Keratinocyte (primary cell): Measurements from ENCODE around the gene ARHGDIA. TPM values are rescaled to one million over a fixed set of nuclear protein-coding genes. Genes with fewer than 3 reads are reported as not detected.

Experiments
- DNase-seq: peaks from one replicate; pipeline ENCODE4 v3.0.0-alpha.2; 2011; ENCODE audit warnings: low read depth, missing footprints, low spot score
- FAIRE-seq: peaks from 2 replicates; lab custom pipeline; 2011; peaks lifted over from hg19 to GRCh38; lab: Jason Lieb, UNC
- H2AFZ ChIP-seq: 2 replicates; pipeline ENCODE4 v1.6.0; 2012; ENCODE audit warnings: low read length, control low read depth, inconsistent platforms; ENCODE audit not compliant: control insufficient read depth
- H3K27ac ChIP-seq: 2 replicates; pipeline ENCODE4 v1.5.1; 2011; ENCODE audit warnings: low read length; ENCODE audit not compliant: control insufficient read depth, insufficient read depth
- H3K27me3 ChIP-seq: 3 replicates; pipeline ENCODE4 v1.6.0; 2011; ENCODE audit warnings: low read length; ENCODE audit not compliant: control insufficient read depth, insufficient read depth; ENCODE audit errors: extremely low read depth
- H3K36me3 ChIP-seq, 2 experiments: 2 replicates in 1 of 2; 3 replicates in 1 of 2; pipeline ENCODE4 v1.5.1; 2011; ENCODE audit warnings: low read length in 2 of 2, mild to moderate bottlenecking in 1 of 2; ENCODE audit not compliant: control insufficient read depth in 2 of 2, insufficient read depth in 2 of 2; ENCODE audit errors: extremely low read depth in 1 of 2
- H3K4me1 ChIP-seq: 3 replicates; pipeline ENCODE4 v1.5.1; 2011; ENCODE audit warnings: low read length; ENCODE audit not compliant: control insufficient read depth, insufficient read depth; ENCODE audit errors: extremely low read depth
- H3K4me2 ChIP-seq: 3 replicates; pipeline ENCODE4 v1.6.0; 2011; ENCODE audit warnings: low read depth, low read length; ENCODE audit not compliant: control insufficient read depth, insufficient read depth; ENCODE audit errors: extremely low read depth
- H3K4me3 ChIP-seq, 3 experiments: fragments of 200-600 bp in 1 of 3; sonication (generic) in 1 of 3; 2 replicates in 2 of 3; 3 replicates in 1 of 3; pipeline ENCODE4 v1.5.1; 2011 to 2016; ENCODE audit warnings: low read length in 3 of 3, mild to moderate bottlenecking in 3 of 3, control low read depth in 2 of 3, inconsistent platforms in 1 of 3, low read depth in 1 of 3, mixed read lengths in 1 of 3, mixed run types in 1 of 3, moderate library complexity in 1 of 3; ENCODE audit not compliant: control insufficient read depth in 2 of 3, insufficient read depth in 2 of 3; ENCODE audit errors: extremely low read depth in 1 of 3
- H3K79me2 ChIP-seq: 2 replicates; pipeline ENCODE4 v1.6.0; 2012; ENCODE audit warnings: low read length; ENCODE audit not compliant: control insufficient read depth, insufficient read depth
- H3K9ac ChIP-seq: 3 replicates; pipeline ENCODE4 v1.6.0; 2011; ENCODE audit warnings: low read length; ENCODE audit not compliant: control insufficient read depth, insufficient read depth; ENCODE audit errors: extremely low read depth
- H3K9me1 ChIP-seq: 3 replicates; pipeline ENCODE4 v1.6.0; 2011; ENCODE audit warnings: low read length; ENCODE audit not compliant: control insufficient read depth, insufficient read depth; ENCODE audit errors: extremely low read depth
- H3K9me3 ChIP-seq: 2 replicates; pipeline ENCODE4 v1.5.1; 2012; ENCODE audit warnings: low read depth, low read length; ENCODE audit not compliant: control insufficient read depth
- H4K20me1 ChIP-seq: 3 replicates; pipeline ENCODE4 v1.6.0; 2011; ENCODE audit warnings: low read length; ENCODE audit not compliant: control insufficient read depth, insufficient read depth; ENCODE audit errors: extremely low read depth
- EZH2 ChIP-seq: IDR thresholded peaks from one replicate; pipeline ENCODE4 v1.6.1; 2012; ENCODE audit warnings: inconsistent platforms, mild to moderate bottlenecking, low read length, moderate library complexity
- dilution Hi-C: fragments of 300-500 bp; cut with MboI; formaldehyde crosslinking; loops from one replicate; pipeline ENCODE4 v1.7.0; 2020; ENCODE audit warnings: low sequenced_read_pairs; ENCODE audit not compliant: extremely low pct_ligation_motif_present
- polyA plus RNA-seq, 5 experiments: library from polyadenylated mRNA; depleted of rRNA in 3 of 5; stranded (reverse) in 3 of 5; stranded (forward) in 1 of 5; unstranded in 1 of 5; fragments of >200 nt; gene quantifications; 1 replicate in 1 of 5; 2 replicates in 3 of 5; 3 replicates in 1 of 5; pipeline versions ENCODE4 v1.2.1 to v1.2.3, GENCODE V29; 2011 to 2012; ENCODE audit warnings: missing spikeins in 2 of 5, low read depth in 1 of 5, low replicate concordance in 1 of 5
- TF ChIP-seq, protein P1 (sequence below), 3 experiments: IDR thresholded peaks in 1 of 3; conservative IDR thresholded peaks in 1 of 3; optimal IDR thresholded peaks in 1 of 3; 2 replicates in 2 of 3; 3 replicates in 1 of 3; pipeline versions ENCODE3 to v1.5.1; 2011; ENCODE audit warnings: low read length in 3 of 3, mild to moderate bottlenecking in 3 of 3, moderate library complexity in 2 of 3, control low read depth in 1 of 3, inconsistent platforms in 1 of 3; ENCODE audit not compliant: insufficient read depth in 2 of 3; ENCODE audit errors: extremely low read depth in 1 of 3

ARHGDIA gene
- polyA plus RNA-seq, 1 donor (not counting 4 experiments of a cell fraction or from before 2014, with no cell fraction given) = 65.7 TPM

DNA sequence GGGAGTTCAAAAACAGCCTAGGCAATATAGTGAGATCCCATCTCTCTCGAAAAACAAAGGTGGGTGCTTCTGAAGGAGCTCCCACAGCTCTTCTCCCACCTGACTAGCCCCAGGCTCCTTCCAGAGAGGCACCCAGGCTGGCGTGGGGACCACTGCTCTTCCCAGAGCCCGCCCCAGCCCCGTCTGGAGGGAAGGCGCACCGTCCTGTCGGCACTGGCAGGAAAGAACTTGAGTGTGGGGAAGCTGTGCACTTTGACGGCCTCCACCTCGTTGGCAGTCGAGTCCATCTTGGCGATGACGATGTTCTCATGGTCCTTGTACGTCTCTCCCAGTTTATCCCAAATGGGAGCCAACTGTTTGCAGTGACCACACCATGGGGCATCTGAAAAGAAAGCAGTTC is 25.8 kb downstream of the ARHGDIA start:
- Histone ChIP-seq H3K27ac (no peak overlapping the region), H3K4me3 (no peak overlapping the region), H3K79me2 (no peaks in the 10 kb centered on the region), H2AFZ (no peak overlapping the region), H4K20me1 (peaks cover 2% of the 10 kb centered on the region), H3K9ac (no peak overlapping the region), H3K36me3 (peaks cover 38 to 58% of the 10 kb centered on the region in 2 experiments), H3K9me1 (no peaks in the 10 kb centered on the region), H3K4me2 (no peak overlapping the region), H3K9me3 (no peaks in the 10 kb centered on the region), H3K4me1 (peaks cover 35% of the 10 kb centered on the region), H3K27me3 (no peaks in the 10 kb centered on the region)
- FAIRE-seq (no peak), DNase-seq (no peak)
- TF ChIP-seq, protein P1, sequence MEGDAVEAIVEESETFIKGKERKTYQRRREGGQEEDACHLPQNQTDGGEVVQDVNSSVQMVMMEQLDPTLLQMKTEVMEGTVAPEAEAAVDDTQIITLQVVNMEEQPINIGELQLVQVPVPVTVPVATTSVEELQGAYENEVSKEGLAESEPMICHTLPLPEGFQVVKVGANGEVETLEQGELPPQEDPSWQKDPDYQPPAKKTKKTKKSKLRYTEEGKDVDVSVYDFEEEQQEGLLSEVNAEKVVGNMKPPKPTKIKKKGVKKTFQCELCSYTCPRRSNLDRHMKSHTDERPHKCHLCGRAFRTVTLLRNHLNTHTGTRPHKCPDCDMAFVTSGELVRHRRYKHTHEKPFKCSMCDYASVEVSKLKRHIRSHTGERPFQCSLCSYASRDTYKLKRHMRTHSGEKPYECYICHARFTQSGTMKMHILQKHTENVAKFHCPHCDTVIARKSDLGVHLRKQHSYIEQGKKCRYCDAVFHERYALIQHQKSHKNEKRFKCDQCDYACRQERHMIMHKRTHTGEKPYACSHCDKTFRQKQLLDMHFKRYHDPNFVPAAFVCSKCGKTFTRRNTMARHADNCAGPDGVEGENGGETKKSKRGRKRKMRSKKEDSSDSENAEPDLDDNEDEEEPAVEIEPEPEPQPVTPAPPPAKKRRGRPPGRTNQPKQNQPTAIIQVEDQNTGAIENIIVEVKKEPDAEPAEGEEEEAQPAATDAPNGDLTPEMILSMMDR (optimal IDR thresholded peaks at IDR 0.05 in 1 of 3, IDR thresholded peaks at IDR 0.05 in 1 of 3, conservative IDR thresholded peaks at IDR 0.05 in 1 of 3; ENCODE audit: extremely low read depth in 1 of 3, insufficient read depth in 2 of 3, low read length in 3 of 3) = no peak
- TF ChIP-seq EZH2 = no peak
- dilution Hi-C loops = no loop called here

DNA sequence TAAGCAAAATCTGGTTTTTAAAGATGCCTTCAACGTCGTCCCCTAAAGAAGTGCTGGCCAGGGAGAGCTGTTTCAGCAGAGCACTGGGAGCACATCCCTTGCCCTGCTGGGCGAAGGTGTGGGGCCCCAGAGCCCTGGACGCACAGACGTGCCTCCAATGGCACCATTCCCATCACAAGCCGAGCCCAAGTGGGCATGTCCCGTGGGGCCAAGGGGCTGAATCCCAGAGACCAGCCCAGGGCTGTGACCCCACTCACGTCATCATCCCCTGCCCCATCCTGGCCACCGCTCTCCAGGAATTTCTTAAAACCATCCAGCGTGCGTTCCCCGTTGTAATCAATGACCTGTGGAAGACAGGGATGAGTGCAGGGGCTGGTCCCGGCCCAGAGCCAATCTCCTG is 26.2 kb downstream of the ARHGDIA start:
- Histone ChIP-seq H3K9ac (no peak overlapping the region), H3K36me3 (peaks cover 38 to 58% of the 10 kb centered on the region in 2 experiments), H2AFZ (no peak overlapping the region), H3K27me3 (no peaks in the 10 kb centered on the region), H3K9me1 (no peaks in the 10 kb centered on the region), H3K79me2 (no peaks in the 10 kb centered on the region), H4K20me1 (peaks cover 2% of the 10 kb centered on the region), H3K4me3 (no peak overlapping the region), H3K9me3 (no peaks in the 10 kb centered on the region), H3K4me1 (peaks cover 36% of the 10 kb centered on the region), H3K4me2 (no peak overlapping the region), H3K27ac (no peak overlapping the region)
- DNase-seq (no peak), FAIRE-seq (no peak)
- dilution Hi-C loops = no loop called here
- TF ChIP-seq, protein P1 (optimal IDR thresholded peaks at IDR 0.05 in 1 of 3, IDR thresholded peaks at IDR 0.05 in 1 of 3, conservative IDR thresholded peaks at IDR 0.05 in 1 of 3; ENCODE audit: extremely low read depth in 1 of 3, insufficient read depth in 2 of 3, low read length in 3 of 3) = no peak
- no peak for TF ChIP-seq EZH2
